HCT116 (cell line): ENCODE results near the gene SLC6A11. TPM values are rescaled to one million over a fixed set of nuclear protein-coding genes. Genes with fewer than 3 reads are reported as not detected.

Source experiments
- ATAC-seq: fragments of 200-7000 bp; cut with Tn5 transposase; 2 replicates; pipeline ENCODE4 v1.9.1; 2020; ENCODE audit warnings: mild to moderate bottlenecking, moderate library complexity
- BruUV-seq: library from RNA; stranded (reverse); fragments of 400-500 nt; replicated peaks from 2 replicates; lab custom pipeline; 2021; lab: Mats Ljungman, UMichigan
- CTCF ChIA-PET: fragments of 300-600 bp; sonication (Branson Sonifier 250); formaldehyde crosslinking; loops from one replicate; lab custom pipeline; 2021; ENCODE audit warnings: antibody characterized with exemption; lab: Charles Lee
- POLR2A ChIA-PET: fragments of 300-600, 350-600 bp; sonication (Branson Sonifier 250); formaldehyde crosslinking; loops from one replicate; lab custom pipeline; 2021; ENCODE audit warnings: antibody characterized with exemption; lab: Charles Lee
- RAD21 ChIA-PET, 2 experiments: fragments of 300-600 bp; sonication (Branson Sonifier 250); formaldehyde crosslinking; loops; one replicate each; lab custom pipeline; 2023; ENCODE audit warnings: low total read pairs in 2 of 2; ENCODE audit not compliant: uncharacterized antibody in 2 of 2, unreplicated experiment in 2 of 2, low non-redundant PET in 1 of 2; lab: Charles Lee
- DNase-seq: peaks from one replicate; pipeline ENCODE4 v3.0.0-alpha.2; 2010; ENCODE audit warnings: low read depth, low spot score
- H2AFZ ChIP-seq: fragments of 200-600 bp; shearing (Covaris generic), sonication (generic); 2 replicates; pipeline ENCODE4 v1.6.1; 2017; ENCODE audit warnings: low read depth, mixed run types, mixed read lengths, antibody characterized with exemption, low read length; ENCODE audit not compliant: poor library complexity, severe bottlenecking
- H3K27ac ChIP-seq: 2 replicates; pipeline ENCODE4 v1.5.1; 2012; ENCODE audit warnings: low read depth, low read length
- H3K27me3 ChIP-seq: fragments of 200-600 bp; sonication (generic); 2 replicates; pipeline ENCODE4 v1.6.1; 2016; ENCODE audit warnings: mixed run types, low read length, mixed read lengths; ENCODE audit not compliant: insufficient read depth
- H3K36me3 ChIP-seq, 2 experiments: fragments of 200-500 bp in 1 of 2; fragments of 200-600 bp in 1 of 2; sonication (Bioruptor generic) in 1 of 2; sonication (generic) in 1 of 2; 2 replicates each; pipeline versions ENCODE4 v1.5.1 to v1.6.1; 2014 to 2016; ENCODE audit warnings: low read length in 2 of 2, inconsistent platforms in 1 of 2, mixed read lengths in 1 of 2, mixed run types in 1 of 2; ENCODE audit not compliant: insufficient read depth in 2 of 2, control insufficient read depth in 1 of 2
- H3K4me1 ChIP-seq, 2 experiments: fragments of 200-600 bp in 1 of 2; sonication (generic) in 1 of 2; 2 replicates each; pipeline versions ENCODE4 v1.5.1 to v1.6.1; 2012 to 2017; ENCODE audit warnings: low read length in 2 of 2, inconsistent platforms in 1 of 2, mild to moderate bottlenecking in 1 of 2, mixed read lengths in 1 of 2, mixed run types in 1 of 2, moderate library complexity in 1 of 2; ENCODE audit not compliant: insufficient read depth in 2 of 2, control insufficient read depth in 1 of 2
- H3K4me2 ChIP-seq: fragments of 200-600 bp; sonication (generic); 2 replicates; pipeline ENCODE4 v1.6.1; 2017; ENCODE audit warnings: mixed run types, low read length, mixed read lengths
- H3K4me3 ChIP-seq, 2 experiments: fragments of 200-600 bp in 1 of 2; sonication (generic) in 1 of 2; replicated peaks in 1 of 2; 2 replicates each; pipeline ENCODE4 v1.5.1; 2011 to 2016; ENCODE audit warnings: low read length in 2 of 2, control low read depth in 1 of 2, low read depth in 1 of 2, mild to moderate bottlenecking in 1 of 2, mixed read lengths in 1 of 2, mixed run types in 1 of 2
- H3K79me2 ChIP-seq: fragments of 200-600 bp; sonication (generic); 2 replicates; pipeline ENCODE4 v1.6.1; 2017; ENCODE audit warnings: mild to moderate bottlenecking, mixed run types, low read length, moderate library complexity, mixed read lengths; ENCODE audit not compliant: insufficient read depth
- H3K9ac ChIP-seq: fragments of 200-600 bp; sonication (generic); 2 replicates; pipeline ENCODE4 v1.6.1; 2016; ENCODE audit warnings: low read length, mixed read lengths
- H3K9me2 ChIP-seq: fragments of 200-600 bp; sonication (generic), shearing (Covaris generic); 2 replicates; pipeline ENCODE4 v1.6.1; 2017; ENCODE audit warnings: mixed run types, mild to moderate bottlenecking, moderate library complexity; ENCODE audit not compliant: insufficient read depth
- H3K9me3 ChIP-seq, 2 experiments: fragments of 200-500 bp in 1 of 2; fragments of 200-600 bp in 1 of 2; sonication (Bioruptor generic) in 1 of 2; sonication (generic) in 1 of 2; 2 replicates each; pipeline ENCODE4 v1.6.1; 2014 to 2017; ENCODE audit warnings: low read length in 2 of 2, mixed read lengths in 2 of 2, inconsistent platforms in 1 of 2, low read depth in 1 of 2, mild to moderate bottlenecking in 1 of 2, mixed run types in 1 of 2, moderate library complexity in 1 of 2; ENCODE audit not compliant: control insufficient read depth in 1 of 2, insufficient read depth in 1 of 2
- H4K20me1 ChIP-seq: fragments of 200-600 bp; sonication (generic), shearing (Covaris generic); 2 replicates; pipeline ENCODE4 v1.6.1; 2017; ENCODE audit warnings: mixed run types, mild to moderate bottlenecking, moderate library complexity; ENCODE audit not compliant: insufficient read depth
- CBX3 ChIP-seq: IDR thresholded peaks from 2 replicates; pipeline ENCODE4 v1.6.1; 2012; ENCODE audit warnings: low read depth
- EGR1 ChIP-seq: IDR thresholded peaks from 2 replicates; pipeline ENCODE4 v1.6.1; 2012; ENCODE audit warnings: low read depth
- EZH2phosphoT487 ChIP-seq: fragments of 200-600 bp; IDR thresholded peaks from 2 replicates; pipeline ENCODE4 v1.6.1; 2018; ENCODE audit warnings: antibody characterized with exemption, borderline replicate concordance
- POLR2AphosphoS5 ChIP-seq: IDR thresholded peaks from 2 replicates; pipeline ENCODE4 v1.6.1; 2011; ENCODE audit warnings: mild to moderate bottlenecking, low read depth, low read length, moderate library complexity
- SP1 ChIP-seq: IDR thresholded peaks from 2 replicates; pipeline ENCODE4 v1.6.1; 2012; ENCODE audit warnings: low read depth
- TCF7L2 ChIP-seq: IDR thresholded peaks from 2 replicates; pipeline ENCODE4 v1.7.0; 2011; ENCODE audit warnings: borderline replicate concordance, inconsistent platforms; ENCODE audit not compliant: insufficient read depth, insufficient read length; ENCODE audit errors: extremely low read depth
- ZBTB33 ChIP-seq: IDR thresholded peaks from 2 replicates; pipeline ENCODE4 v1.6.1; 2011; ENCODE audit warnings: mild to moderate bottlenecking, low read length, moderate library complexity; ENCODE audit not compliant: insufficient replicate concordance; ENCODE audit errors: extremely low read depth
- ZFX ChIP-seq: fragments of 450-650 bp; IDR thresholded peaks from 2 replicates; pipeline ENCODE4 v1.6.1; 2017
- intact Hi-C: fragments of 100-400 bp; cut with micrococcal nuclease; formaldehyde crosslinking; loops from 2 replicates; pipeline ENCODE4 v1.10.0; 2022
- total RNA-seq: library from RNA; stranded (reverse); gene quantifications from one replicate; pipeline ENCODE4 v1.2.1, GENCODE V29; 2021; ENCODE audit not compliant: unreplicated experiment
- TF ChIP-seq, protein P1 (sequence below), 3 experiments: fragments of 200-600 bp in 1 of 3; sonication (generic) in 1 of 3; IDR thresholded peaks in 2 of 3; conservative IDR thresholded peaks in 1 of 3; 2 replicates each; pipeline ENCODE4 v1.5.1; 2012 to 2017; ENCODE audit warnings: low read depth in 2 of 3, low read length in 2 of 3, antibody characterized with exemption in 1 of 3, borderline replicate concordance in 1 of 3, control low read depth in 1 of 3, mild to moderate bottlenecking in 1 of 3, mixed read lengths in 1 of 3, mixed run types in 1 of 3, moderate library complexity in 1 of 3; ENCODE audit not compliant: insufficient read depth in 1 of 3

SLC6A11 gene
- total RNA-seq, 1 experiment from 2014 or later, result not detected

DNA sequence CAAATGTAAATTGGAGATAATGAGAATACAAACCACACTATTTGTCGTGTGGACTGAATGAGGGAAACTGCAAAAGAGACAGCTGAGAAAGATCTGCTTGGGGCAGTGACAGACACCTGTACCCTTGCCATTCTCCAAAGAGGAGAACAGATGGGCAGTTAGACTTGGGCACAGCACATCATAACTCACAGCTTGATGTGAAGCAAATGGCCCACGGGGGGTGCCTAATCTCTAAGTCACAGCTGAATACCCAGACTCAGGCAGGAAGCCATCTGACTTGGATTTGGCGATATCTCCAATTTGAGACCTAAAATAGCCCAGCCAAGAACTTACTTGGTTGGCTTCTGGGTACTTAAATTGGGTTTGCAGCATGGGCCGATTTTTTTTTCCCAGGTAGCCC, 10.0 kb upstream of the SLC6A11 start:
- intact Hi-C loops, result no loop called here
- no TSS peak for BruUV-seq
- peaks cover 9 to 16% of the 10 kb centered on the region in 2 experiments; a peak in 3 of 4 replicates for H3K4me1 ChIP-seq
- no peak overlapping the region for H3K27ac ChIP-seq
- TF ChIP-seq POLR2AphosphoS5, result no peak
- no peak for TF ChIP-seq ZFX
- TF ChIP-seq TCF7L2, result no peak
- no peak for TF ChIP-seq SP1
- TF ChIP-seq ZBTB33, result no peak
- no peak for TF ChIP-seq EGR1
- TF ChIP-seq CBX3, result no peak
- H3K36me3 ChIP-seq, result no peaks in the 10 kb centered on the region
- no peaks in the 10 kb centered on the region for H3K9me2 ChIP-seq
- H3K79me2 ChIP-seq, result no peaks in the 10 kb centered on the region
- ChIA-PET CTCF (interaction anchor here (1.1 kb wide), 1 partner anchor 33 kb away, joined by 4 read pairs; no protein-coding TSS in a partner anchor), RAD21 (no interaction called here), POLR2A (no interaction called here)
- H3K9me3 ChIP-seq, result no peaks in the 10 kb centered on the region
- H3K4me2 ChIP-seq, result no peak overlapping the region
- no peak overlapping the region for H3K4me3 ChIP-seq
- no peak for ATAC-seq
- H4K20me1 ChIP-seq, result no peaks in the 10 kb centered on the region
- H3K27me3 ChIP-seq, result peaks cover 43% of the 10 kb centered on the region
- no peak for DNase-seq
- no peak overlapping the region for H3K9ac ChIP-seq
- H2AFZ ChIP-seq, result no peak overlapping the region

DNA sequence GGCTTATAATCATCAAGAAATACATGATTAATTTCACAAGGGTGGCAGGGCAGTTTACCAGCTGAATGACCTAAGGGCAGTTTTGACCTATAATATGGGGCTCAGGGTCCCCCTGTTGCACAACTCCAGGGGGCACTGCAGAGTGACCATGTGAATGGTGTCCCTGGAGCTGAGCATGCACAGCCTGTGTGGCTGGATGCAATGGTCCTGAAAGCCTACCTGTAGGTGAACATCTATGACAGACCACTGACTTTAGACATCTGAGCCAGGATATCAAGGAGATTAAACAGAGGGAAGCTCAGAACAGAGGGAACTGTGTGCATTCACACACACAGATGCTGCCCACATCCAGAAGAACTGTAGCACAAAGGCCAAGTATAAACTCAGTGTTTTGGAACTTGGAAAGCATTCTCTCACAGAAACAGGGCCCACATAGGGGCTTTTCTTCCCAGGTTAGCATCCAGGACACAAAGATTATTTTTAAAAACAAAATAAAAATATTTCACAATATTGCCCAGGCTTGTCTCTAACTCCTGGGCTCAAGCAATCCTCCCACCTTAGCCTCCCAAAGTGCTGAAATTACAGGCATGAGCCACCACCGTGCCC, 7.8 kb upstream of the SLC6A11 start:
- Histone ChIP-seq H3K9me2 (no peaks in the 10 kb centered on the region), H3K27ac (no peak overlapping the region), H3K79me2 (no peaks in the 10 kb centered on the region), H3K9ac (no peak overlapping the region), H3K4me3 (no peak overlapping the region), H3K36me3 (no peaks in the 10 kb centered on the region), H3K4me1 (peaks cover 9 to 16% of the 10 kb centered on the region in 2 experiments; a peak in 3 of 4 replicates), H2AFZ (no peak overlapping the region), H4K20me1 (no peaks in the 10 kb centered on the region), H3K9me3 (no peaks in the 10 kb centered on the region), H3K4me2 (no peak overlapping the region), H3K27me3 (peaks cover 42% of the 10 kb centered on the region)
- DNase-seq (no peak), ATAC-seq (no peak)
- ChIA-PET POLR2A (no interaction called here), CTCF (no interaction called here), RAD21 (no interaction called here)
- intact Hi-C loops, result no loop called here
- no TSS peak for BruUV-seq
- TF ChIP-seq, protein P1, sequence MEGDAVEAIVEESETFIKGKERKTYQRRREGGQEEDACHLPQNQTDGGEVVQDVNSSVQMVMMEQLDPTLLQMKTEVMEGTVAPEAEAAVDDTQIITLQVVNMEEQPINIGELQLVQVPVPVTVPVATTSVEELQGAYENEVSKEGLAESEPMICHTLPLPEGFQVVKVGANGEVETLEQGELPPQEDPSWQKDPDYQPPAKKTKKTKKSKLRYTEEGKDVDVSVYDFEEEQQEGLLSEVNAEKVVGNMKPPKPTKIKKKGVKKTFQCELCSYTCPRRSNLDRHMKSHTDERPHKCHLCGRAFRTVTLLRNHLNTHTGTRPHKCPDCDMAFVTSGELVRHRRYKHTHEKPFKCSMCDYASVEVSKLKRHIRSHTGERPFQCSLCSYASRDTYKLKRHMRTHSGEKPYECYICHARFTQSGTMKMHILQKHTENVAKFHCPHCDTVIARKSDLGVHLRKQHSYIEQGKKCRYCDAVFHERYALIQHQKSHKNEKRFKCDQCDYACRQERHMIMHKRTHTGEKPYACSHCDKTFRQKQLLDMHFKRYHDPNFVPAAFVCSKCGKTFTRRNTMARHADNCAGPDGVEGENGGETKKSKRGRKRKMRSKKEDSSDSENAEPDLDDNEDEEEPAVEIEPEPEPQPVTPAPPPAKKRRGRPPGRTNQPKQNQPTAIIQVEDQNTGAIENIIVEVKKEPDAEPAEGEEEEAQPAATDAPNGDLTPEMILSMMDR (IDR thresholded peaks at IDR 0.05 in 2 of 3, conservative IDR thresholded peaks at IDR 0.05 in 1 of 3; ENCODE audit: borderline replicate concordance in 1 of 3, insufficient read depth in 1 of 3, low read depth in 2 of 3, low read length in 2 of 3), result peak in 1 of 3 experiments; percentile 21; a peak in 1 of 6 replicates
- TF ChIP-seq ZBTB33, result no peak
- no peak for TF ChIP-seq EZH2phosphoT487
